GM19193 (cell line): ENCODE data around the gene TFPI.

ENCODE experiments used
- POLR2A ChIP-seq: IDR thresholded peaks from 4 replicates; pipeline ENCODE4 v1.6.1; 2011; ENCODE audit not compliant: insufficient read depth, insufficient read length; ENCODE audit errors: extremely low read depth

The TFPI gene

GRCh38 chr2:187554011-187554703, at the start of gene TFPI:
TFPI (minus strand) TSS chr2:187554435; CDS start chr2:187503768, 50,667 bp downstream.
- TF ChIP-seq POLR2A: no peak

GRCh38 chr2:187594801-187595200, 40.6 kb upstream of the TFPI start:
- TF ChIP-seq POLR2A: no peak

- no peak for TF ChIP-seq POLR2A
Measured at GRCh38 chr2:187593697-187594096, 39.5 kb upstream of the TFPI start.

GRCh38 chr2:187593098-187593497, 38.9 kb upstream of the TFPI start:
- no peak for TF ChIP-seq POLR2A

GRCh38 chr2:187590175-187590574, 35.9 kb upstream of the TFPI start:
- no peak for TF ChIP-seq POLR2A

GRCh38 chr2:187586011-187586641, 31.9 kb upstream of the TFPI start:
- TF ChIP-seq POLR2A: no peak

GRCh38 chr2:187581125-187581896, 27.1 kb upstream of the TFPI start:
- no peak for TF ChIP-seq POLR2A

- no peak for TF ChIP-seq POLR2A
Measured at GRCh38 chr2:187580462-187581124, 26.4 kb upstream of the TFPI start.

GRCh38 chr2:187577310-187577709, 23.1 kb upstream of the TFPI start:
- TF ChIP-seq POLR2A: no peak

- TF ChIP-seq POLR2A: no peak
Measured at GRCh38 chr2:187576906-187577305, 22.7 kb upstream of the TFPI start.

- no peak for TF ChIP-seq POLR2A
Measured at GRCh38 chr2:187575751-187576067, 21.5 kb upstream of the TFPI start.

- TF ChIP-seq POLR2A: no peak
Measured at GRCh38 chr2:187574969-187575750, 20.9 kb upstream of the TFPI start.

GRCh38 chr2:187573722-187574121, 19.5 kb upstream of the TFPI start:
- no peak for TF ChIP-seq POLR2A

GRCh38 chr2:187569571-187569970, 15.3 kb upstream of the TFPI start:
- no peak for TF ChIP-seq POLR2A
